PC-9 (cell line): ENCODE data around the gene CRIP2.

Experiments used
- EZH2 ChIP-seq: fragments of 200-600 bp; sonication (generic); IDR thresholded peaks from 2 replicates; pipeline ENCODE4 v1.8.0; 2017; ENCODE audit warnings: antibody characterized with exemption, low read depth
- TF ChIP-seq, protein P1 (sequence below): fragments of 200-600 bp; sonication (generic); conservative IDR thresholded peaks from 2 replicates; pipeline ENCODE4 v1.6.1; 2017; ENCODE audit warnings: mixed run types, antibody characterized with exemption, mild to moderate bottlenecking, moderate library complexity

DNA sequence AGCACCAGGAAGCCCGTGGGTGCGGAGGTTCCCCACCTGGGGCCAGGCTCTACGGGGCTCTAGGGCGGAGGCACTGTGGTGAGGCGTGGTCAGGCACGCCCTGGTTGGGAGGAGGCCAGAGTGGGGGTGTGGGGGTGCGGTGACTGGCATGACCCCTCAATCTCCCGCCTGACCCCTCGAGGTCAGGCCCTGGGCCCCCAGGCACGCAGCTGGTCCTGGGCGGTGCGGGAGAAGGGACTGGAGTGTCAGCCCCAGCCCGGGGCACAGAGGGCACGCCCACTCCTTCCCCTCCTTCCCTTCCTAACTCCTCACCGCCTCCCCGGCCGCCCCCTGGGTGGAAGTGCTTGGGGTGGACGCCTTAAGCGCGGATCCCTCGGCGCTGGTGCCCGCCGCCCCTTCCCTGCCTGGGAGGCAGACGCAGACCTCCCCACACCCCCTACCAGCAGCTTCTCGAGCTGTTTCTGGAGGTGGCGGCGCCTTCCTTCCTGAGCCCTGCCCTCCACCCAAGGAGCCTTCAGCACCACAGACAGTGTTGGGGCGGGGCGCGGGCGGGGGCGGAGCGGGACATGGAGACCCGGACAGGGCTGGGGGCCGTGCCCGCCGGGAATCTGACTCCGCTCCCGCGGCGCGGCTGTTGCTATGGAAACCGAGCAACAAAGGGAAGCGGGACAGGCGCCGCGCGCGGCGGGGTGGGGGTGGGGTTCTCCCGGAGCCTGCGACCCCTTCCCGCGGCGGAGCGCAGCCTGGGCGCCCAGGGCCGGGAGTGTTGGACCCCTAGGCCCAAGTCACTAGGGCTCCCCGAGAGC, 741 bp upstream of the CRIP2 start:
- TF ChIP-seq, protein P1, sequence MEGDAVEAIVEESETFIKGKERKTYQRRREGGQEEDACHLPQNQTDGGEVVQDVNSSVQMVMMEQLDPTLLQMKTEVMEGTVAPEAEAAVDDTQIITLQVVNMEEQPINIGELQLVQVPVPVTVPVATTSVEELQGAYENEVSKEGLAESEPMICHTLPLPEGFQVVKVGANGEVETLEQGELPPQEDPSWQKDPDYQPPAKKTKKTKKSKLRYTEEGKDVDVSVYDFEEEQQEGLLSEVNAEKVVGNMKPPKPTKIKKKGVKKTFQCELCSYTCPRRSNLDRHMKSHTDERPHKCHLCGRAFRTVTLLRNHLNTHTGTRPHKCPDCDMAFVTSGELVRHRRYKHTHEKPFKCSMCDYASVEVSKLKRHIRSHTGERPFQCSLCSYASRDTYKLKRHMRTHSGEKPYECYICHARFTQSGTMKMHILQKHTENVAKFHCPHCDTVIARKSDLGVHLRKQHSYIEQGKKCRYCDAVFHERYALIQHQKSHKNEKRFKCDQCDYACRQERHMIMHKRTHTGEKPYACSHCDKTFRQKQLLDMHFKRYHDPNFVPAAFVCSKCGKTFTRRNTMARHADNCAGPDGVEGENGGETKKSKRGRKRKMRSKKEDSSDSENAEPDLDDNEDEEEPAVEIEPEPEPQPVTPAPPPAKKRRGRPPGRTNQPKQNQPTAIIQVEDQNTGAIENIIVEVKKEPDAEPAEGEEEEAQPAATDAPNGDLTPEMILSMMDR: no peak
- no peak for TF ChIP-seq EZH2
